Small intestine (tissue), 7 donors: ENCODE measurements around the gene TOMM5. TPM values are rescaled to one million over a fixed set of nuclear protein-coding genes. Genes with fewer than 3 reads are reported as not detected.

ENCODE experiments used
- DNase-seq, 2 donors: peaks; one replicate each; pipeline versions ENCODE4 v3.0.0 to v3.0.0-alpha.2; 2013
- FAIRE-seq: peaks from 2 replicates; lab custom pipeline; 2012; peaks lifted over from hg19 to GRCh38; lab: Jason Lieb, UNC
- H3K27ac ChIP-seq, 3 donors: one replicate each; pipeline ENCODE4 v1.5.1; 2013; ENCODE audit warnings: low read length in 2 of 3, mild to moderate bottlenecking in 2 of 3, control low read depth in 1 of 3, inconsistent platforms in 1 of 3, low read depth in 1 of 3, moderate library complexity in 1 of 3
- H3K27me3 ChIP-seq, 3 donors: one replicate each; pipeline ENCODE4 v1.6.1; 2013; ENCODE audit warnings: low read length in 3 of 3, inconsistent platforms in 1 of 3; ENCODE audit not compliant: control insufficient read depth in 3 of 3, insufficient read depth in 3 of 3
- H3K36me3 ChIP-seq, 3 donors: one replicate each; pipeline ENCODE4 v1.6.1; 2013; ENCODE audit warnings: low read length in 3 of 3, inconsistent platforms in 1 of 3, low read depth in 1 of 3, mild to moderate bottlenecking in 1 of 3, moderate library complexity in 1 of 3; ENCODE audit not compliant: control insufficient read depth in 3 of 3, insufficient read depth in 2 of 3
- H3K4me1 ChIP-seq, 3 donors: one replicate each; pipeline ENCODE4 v1.6.1; 2013; ENCODE audit warnings: low read length in 2 of 3, inconsistent platforms in 1 of 3, low read depth in 1 of 3, mild to moderate bottlenecking in 1 of 3, moderate library complexity in 1 of 3; ENCODE audit not compliant: control insufficient read depth in 3 of 3, insufficient read depth in 2 of 3
- H3K4me3 ChIP-seq, 3 donors: one replicate each; pipeline ENCODE4 v1.5.1; 2013; ENCODE audit warnings: low read length in 3 of 3, control low read depth in 1 of 3, inconsistent platforms in 1 of 3, low read depth in 1 of 3, mild to moderate bottlenecking in 1 of 3, moderate library complexity in 1 of 3
- H3K9me3 ChIP-seq, 2 donors: one replicate each; pipeline ENCODE4 v1.6.1; 2013; ENCODE audit warnings: low read depth in 1 of 2, low read length in 1 of 2; ENCODE audit not compliant: control insufficient read depth in 2 of 2, insufficient read depth in 1 of 2
- WGBS, 3 donors: extraction: QIAGEN DNeasy Blood & Tissue Kit; methylation state at CpG; one replicate each; pipeline ENCODE4 v1.1.7; 2013; 5-methylcytosine and 5-hydroxymethylcytosine counted together
- polyA plus RNA-seq, 4 donors: library from polyadenylated mRNA; stranded (reverse) in 3 of 4; unstranded in 1 of 4; fragments of 200-250 nt in 3 of 4; fragments of 120-200 nt in 1 of 4; gene quantifications; one replicate each; pipeline versions ENCODE4 v1.2.1 to v1.2.3, GENCODE V29; 2013
- donor health status: healthy with polysubstance abuse.
- donor health status: control.
- donor health status: control.
- donor health status: Bipolar disorder and iron deficiency.
- donor health status: healthy.

The TOMM5 gene
- polyA plus RNA-seq, 4 donors = 130 to 140 (median 137) TPM

GRCh38 chr9:37554318-37554717, 38.1 kb downstream of the TOMM5 start:
- H3K4me1 ChIP-seq = no peaks in the 10 kb centered on the region
- no peak overlapping the region for H3K4me3 ChIP-seq
- no peak for FAIRE-seq
- H3K27me3 ChIP-seq = no peaks in the 10 kb centered on the region
- no peak overlapping the region for H3K27ac ChIP-seq
- DNase-seq = no peak
- H3K9me3 ChIP-seq = no peaks in the 10 kb centered on the region
- H3K36me3 ChIP-seq = no peaks in the 10 kb centered on the region
- whole genome bisulfite sequencing, 3 donors = 88 to 92% (median 91%) methylated on average over 3 of the region's 3 CpGs

- Histone ChIP-seq H3K9me3 (no peaks in the 10 kb centered on the region), H3K36me3 (peaks cover 0 to 2% (median 0%) of the 10 kb centered on the region in 3 donors), H3K27ac (no peak overlapping the region), H3K4me3 (no peak overlapping the region), H3K27me3 (no peaks in the 10 kb centered on the region), H3K4me1 (no peaks in the 10 kb centered on the region)
- DNase-seq (no peak), FAIRE-seq (no peak)
- 92 to 95% (median 92%) methylated on average over 2 of the region's 2 CpGs for WGBS, 3 donors
Measured at GRCh38 chr9:37551888-37552287, 40.5 kb downstream of the TOMM5 start.

GRCh38 chr9:37551468-37551867, 40.9 kb downstream of the TOMM5 start:
- no peaks in the 10 kb centered on the region for H3K9me3 ChIP-seq
- H3K4me1 ChIP-seq = no peaks in the 10 kb centered on the region
- H3K36me3 ChIP-seq = peaks cover 0 to 2% (median 0%) of the 10 kb centered on the region in 3 donors
- DNase-seq = no peak
- no peak for FAIRE-seq
- H3K4me3 ChIP-seq = no peak overlapping the region
- no peaks in the 10 kb centered on the region for H3K27me3 ChIP-seq
- 88 to 92% (median 91%) methylated on average over 3 of the region's 3 CpGs for WGBS, 3 donors
- H3K27ac ChIP-seq = no peak overlapping the region

- no peaks in the 10 kb centered on the region for H3K27me3 ChIP-seq
- H3K36me3 ChIP-seq = peaks cover 0 to 2% (median 0%) of the 10 kb centered on the region in 3 donors
- H3K4me3 ChIP-seq = no peak overlapping the region
- 76 to 100% (median 83%) methylated on average over 1 of the region's 1 CpG for WGBS, 3 donors
- FAIRE-seq (no peak), DNase-seq (no peak)
- H3K9me3 ChIP-seq = no peaks in the 10 kb centered on the region
- H3K4me1 ChIP-seq = no peaks in the 10 kb centered on the region
- no peak overlapping the region for H3K27ac ChIP-seq
Measured at GRCh38 chr9:37550781-37551180, 41.6 kb downstream of the TOMM5 start.

GRCh38 chr9:37549527-37549926, 42.9 kb downstream of the TOMM5 start:
- H3K27ac ChIP-seq = no peak overlapping the region
- no peaks in the 10 kb centered on the region for H3K4me1 ChIP-seq
- no peaks in the 10 kb centered on the region for H3K9me3 ChIP-seq
- DNase-seq = no peak
- FAIRE-seq = no peak
- no peak overlapping the region for H3K4me3 ChIP-seq
- H3K36me3 ChIP-seq = peaks cover 0 to 2% (median 0%) of the 10 kb centered on the region in 3 donors
- no peaks in the 10 kb centered on the region for H3K27me3 ChIP-seq

- Histone ChIP-seq H3K27me3 (no peaks in the 10 kb centered on the region), H3K36me3 (peaks cover 0 to 2% (median 0%) of the 10 kb centered on the region in 3 donors), H3K27ac (no peak overlapping the region), H3K9me3 (no peaks in the 10 kb centered on the region), H3K4me3 (no peak overlapping the region), H3K4me1 (no peaks in the 10 kb centered on the region)
- 92 to 94% (median 92%) methylated on average over 5 of the region's 5 CpGs for WGBS, 3 donors
- no peak for FAIRE-seq
- DNase-seq = no peak
Measured at GRCh38 chr9:37547328-37547878, 45.0 kb downstream of the TOMM5 start.

GRCh38 chr9:37543468-37543867, 48.9 kb downstream of the TOMM5 start:
- Histone ChIP-seq H3K27ac (no peak overlapping the region), H3K27me3 (no peaks in the 10 kb centered on the region), H3K36me3 (peaks cover 0 to 10% (median 0%) of the 10 kb centered on the region in 3 donors), H3K4me3 (no peak overlapping the region), H3K4me1 (no peaks in the 10 kb centered on the region), H3K9me3 (no peaks in the 10 kb centered on the region)
- WGBS, 3 donors = 96 to 100% (median 97%) methylated on average over 1 of the region's 1 CpG
- DNase-seq (no peak), FAIRE-seq (no peak)

- H3K4me3 ChIP-seq = no peak overlapping the region
- no peaks in the 10 kb centered on the region for H3K9me3 ChIP-seq
- DNase-seq (no peak), FAIRE-seq (no peak)
- WGBS, 3 donors = 27 to 53% (median 44%) methylated on average over 1 of the region's 1 CpG
- no peaks in the 10 kb centered on the region for H3K4me1 ChIP-seq
- H3K27me3 ChIP-seq = no peaks in the 10 kb centered on the region
- peaks cover 0 to 14% (median 0%) of the 10 kb centered on the region in 3 donors for H3K36me3 ChIP-seq
- H3K27ac ChIP-seq = no peak overlapping the region
Measured at GRCh38 chr9:37542895-37543294, 49.5 kb downstream of the TOMM5 start.

GRCh38 chr9:37542488-37542887, 49.9 kb downstream of the TOMM5 start:
- no peak overlapping the region for H3K4me3 ChIP-seq
- FAIRE-seq = no peak
- 95 to 96% (median 96%) methylated on average over 6 of the region's 6 CpGs for WGBS, 3 donors
- no peak for DNase-seq
- peaks cover 0 to 16% (median 2%) of the 10 kb centered on the region in 3 donors for H3K36me3 ChIP-seq
- H3K27ac ChIP-seq = no peak overlapping the region
- no peaks in the 10 kb centered on the region for H3K9me3 ChIP-seq
- H3K4me1 ChIP-seq = no peaks in the 10 kb centered on the region
- no peaks in the 10 kb centered on the region for H3K27me3 ChIP-seq
